Coronary artery (tissue), 2 donors: ENCODE results near the gene KCNQ5.
"Not testable (repeated sequence)": the region's sequence is repeated elsewhere in the genome, so short reads cannot be mapped to it uniquely, and the experiment has no call there.

ENCODE experiments used
- DNase-seq: peaks from one replicate; pipeline ENCODE4 v3.0.0-alpha.2; 2017; ENCODE audit warnings: low spot score
- H3K27ac ChIP-seq, 2 donors: fragments of 200-600 bp; sonication (generic); one replicate each; pipeline ENCODE4 v1.5.1; 2016 to 2019
- H3K4me3 ChIP-seq: fragments of 200-600 bp; sonication (generic); 2 replicates; pipeline ENCODE4 v1.5.1; 2016; ENCODE audit warnings: mild to moderate bottlenecking, moderate library complexity
- TF ChIP-seq, protein P1 (sequence below): fragments of 200-600 bp; sonication (generic); IDR thresholded peaks from one replicate; pipeline ENCODE4 v1.5.1; 2019; ENCODE audit warnings: antibody characterized with exemption

Gene KCNQ5

DNA sequence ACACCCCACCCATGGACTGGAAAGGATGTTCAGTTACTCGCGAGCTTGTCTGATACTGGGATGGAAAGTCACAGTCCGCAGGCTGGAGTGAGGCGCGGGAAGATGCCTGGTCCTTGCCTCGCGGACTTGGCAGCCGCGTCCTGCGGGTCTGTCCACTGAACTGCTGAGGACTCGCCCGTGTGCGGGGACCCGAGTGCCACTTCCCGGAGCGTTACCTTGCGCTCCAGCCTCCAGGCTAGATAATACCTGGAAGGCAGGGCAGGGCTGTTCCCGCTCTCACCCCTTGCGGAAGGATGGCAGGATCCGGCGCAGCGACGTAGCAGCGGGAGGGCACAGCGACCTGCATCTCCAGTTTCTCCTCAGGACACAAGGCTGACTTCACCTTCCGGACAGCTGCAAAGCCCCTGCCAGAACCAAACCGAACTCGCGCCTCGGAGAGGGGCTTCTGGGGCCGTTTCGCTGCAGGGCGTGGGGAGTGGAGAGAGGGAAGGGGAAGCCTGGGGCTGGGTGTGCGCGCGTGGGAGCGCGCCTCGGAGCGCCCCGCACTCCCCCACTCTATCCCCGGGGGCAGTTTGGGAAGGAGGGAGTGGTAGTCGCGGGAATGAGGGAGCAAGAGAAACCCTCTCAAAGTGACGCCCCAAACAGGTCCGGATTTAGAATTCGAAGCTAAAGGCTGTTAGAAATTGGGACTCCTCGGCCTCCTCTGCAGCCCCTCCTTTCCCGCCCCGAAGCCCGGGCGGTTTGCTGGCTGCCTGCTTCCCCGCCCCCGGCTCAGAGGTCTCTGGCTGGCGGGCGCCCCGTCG, at the start of gene KCNQ5:
TSS of gene KCNQ5 (plus strand) at position 774 of the 803 bp plus-strand sequence.
- peak; percentile 75 for DNase-seq
- H3K4me3 ChIP-seq = peak within 1 kb of the TSS; percentile 89
- peak within 1 kb of the TSS; percentile 66 to 80 for H3K27ac ChIP-seq
- TF ChIP-seq, protein P1, sequence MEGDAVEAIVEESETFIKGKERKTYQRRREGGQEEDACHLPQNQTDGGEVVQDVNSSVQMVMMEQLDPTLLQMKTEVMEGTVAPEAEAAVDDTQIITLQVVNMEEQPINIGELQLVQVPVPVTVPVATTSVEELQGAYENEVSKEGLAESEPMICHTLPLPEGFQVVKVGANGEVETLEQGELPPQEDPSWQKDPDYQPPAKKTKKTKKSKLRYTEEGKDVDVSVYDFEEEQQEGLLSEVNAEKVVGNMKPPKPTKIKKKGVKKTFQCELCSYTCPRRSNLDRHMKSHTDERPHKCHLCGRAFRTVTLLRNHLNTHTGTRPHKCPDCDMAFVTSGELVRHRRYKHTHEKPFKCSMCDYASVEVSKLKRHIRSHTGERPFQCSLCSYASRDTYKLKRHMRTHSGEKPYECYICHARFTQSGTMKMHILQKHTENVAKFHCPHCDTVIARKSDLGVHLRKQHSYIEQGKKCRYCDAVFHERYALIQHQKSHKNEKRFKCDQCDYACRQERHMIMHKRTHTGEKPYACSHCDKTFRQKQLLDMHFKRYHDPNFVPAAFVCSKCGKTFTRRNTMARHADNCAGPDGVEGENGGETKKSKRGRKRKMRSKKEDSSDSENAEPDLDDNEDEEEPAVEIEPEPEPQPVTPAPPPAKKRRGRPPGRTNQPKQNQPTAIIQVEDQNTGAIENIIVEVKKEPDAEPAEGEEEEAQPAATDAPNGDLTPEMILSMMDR = no peak

DNA sequence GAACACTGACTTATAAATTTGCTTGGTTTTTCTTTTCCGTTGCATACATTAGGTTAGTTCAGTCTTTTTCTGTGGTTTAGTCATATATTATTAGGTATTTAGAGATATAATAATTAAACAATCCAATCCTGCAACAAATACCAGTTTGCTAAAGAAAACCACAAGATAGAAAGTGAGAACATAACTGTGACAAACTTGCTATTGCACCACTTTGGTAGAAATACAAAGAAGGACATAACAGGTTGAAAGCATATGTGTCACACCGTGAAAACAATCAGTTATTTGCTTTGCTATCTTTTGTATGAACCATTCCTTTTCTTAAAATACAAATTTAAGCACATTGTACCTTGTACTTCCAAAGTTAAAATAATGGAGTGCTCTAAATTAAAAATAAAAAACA, 42.0 kb upstream of the KCNQ5 start:
- no peak for DNase-seq
- H3K4me3 ChIP-seq = no peak overlapping the region
- TF ChIP-seq, protein P1 = no peak

DNA sequence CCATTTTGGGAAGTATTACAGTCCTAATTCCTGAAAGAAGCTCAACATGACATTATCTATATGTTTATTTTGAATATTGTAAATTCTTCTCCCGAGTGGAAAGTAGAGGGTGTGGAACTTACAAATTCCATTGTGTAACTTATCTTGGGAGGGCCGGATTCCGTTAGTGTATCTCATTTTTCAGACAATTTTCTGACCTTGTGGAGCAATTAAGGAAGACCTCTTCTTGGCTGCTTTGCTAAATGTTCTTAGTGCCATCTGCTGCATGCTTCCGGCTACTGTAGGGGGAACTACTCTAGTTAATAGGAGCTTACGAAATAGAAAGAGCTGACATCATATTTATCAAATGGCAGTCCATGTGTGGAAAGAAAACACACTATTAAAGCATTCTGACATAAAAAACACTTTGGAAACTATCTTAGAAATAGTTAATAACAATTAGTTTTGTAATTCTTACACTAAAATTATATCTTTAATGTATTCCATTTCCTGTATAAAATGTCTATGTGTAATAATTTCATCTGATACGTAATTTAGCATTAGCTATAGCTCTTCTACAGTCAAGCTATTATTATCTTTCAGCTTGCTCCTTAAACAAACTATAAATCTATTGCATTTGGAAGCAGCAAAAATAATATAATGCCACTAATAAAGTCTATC, 41.5 kb upstream of the KCNQ5 start:
- Histone ChIP-seq H3K4me3 (no peak overlapping the region), H3K27ac (no peak overlapping the region)
- TF ChIP-seq, protein P1 = no peak
- no peak for DNase-seq

More for the DNA sequence above, 42.0 kb upstream of the KCNQ5 start:
- no peak overlapping the region for H3K27ac ChIP-seq

DNA sequence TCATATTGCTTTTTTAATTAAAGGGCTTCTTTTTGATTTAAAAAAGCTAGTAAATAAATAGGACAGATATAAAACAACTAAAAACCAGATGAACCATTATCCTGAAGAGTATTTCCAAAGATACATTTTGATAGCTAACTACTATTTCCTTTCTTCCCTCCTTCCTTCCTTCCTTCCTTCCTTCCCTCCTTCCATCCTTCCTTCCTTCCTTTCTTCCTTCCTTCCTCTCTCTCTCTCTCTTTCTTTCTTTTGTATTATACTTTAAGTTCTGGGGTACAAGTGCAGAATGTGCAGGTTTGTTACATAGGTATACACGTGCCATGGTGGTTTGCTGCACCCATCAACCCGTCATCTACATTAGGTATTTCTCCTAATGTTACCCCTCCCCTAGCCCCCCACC, 40.9 kb upstream of the KCNQ5 start:
- not testable (repeated sequence) for H3K27ac ChIP-seq, H3K4me3 ChIP-seq, DNase-seq

DNA sequence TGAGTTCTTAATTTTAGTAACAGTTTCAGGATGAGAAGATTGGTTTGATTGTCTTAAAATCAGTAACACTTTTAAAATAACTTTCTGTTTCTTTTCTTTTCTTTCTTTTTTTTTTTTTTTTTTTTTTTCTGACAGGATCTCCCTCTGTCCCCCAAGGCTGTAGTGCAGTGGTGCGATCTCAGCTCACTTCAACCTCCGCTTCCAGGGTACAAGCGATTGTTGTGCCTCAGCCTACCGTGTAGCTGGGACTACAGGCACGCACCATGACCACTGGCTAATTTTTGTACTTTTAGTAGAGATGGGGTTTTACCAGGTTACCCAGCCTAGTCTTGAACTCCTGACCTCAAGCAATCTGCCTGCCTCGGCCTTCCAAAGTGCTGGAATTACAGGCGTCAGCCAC, 33.7 kb upstream of the KCNQ5 start:
- TF ChIP-seq, protein P1 = no peak
- Histone ChIP-seq H3K27ac (no peak overlapping the region), H3K4me3 (no peak overlapping the region)
- DNase-seq = no peak

DNA sequence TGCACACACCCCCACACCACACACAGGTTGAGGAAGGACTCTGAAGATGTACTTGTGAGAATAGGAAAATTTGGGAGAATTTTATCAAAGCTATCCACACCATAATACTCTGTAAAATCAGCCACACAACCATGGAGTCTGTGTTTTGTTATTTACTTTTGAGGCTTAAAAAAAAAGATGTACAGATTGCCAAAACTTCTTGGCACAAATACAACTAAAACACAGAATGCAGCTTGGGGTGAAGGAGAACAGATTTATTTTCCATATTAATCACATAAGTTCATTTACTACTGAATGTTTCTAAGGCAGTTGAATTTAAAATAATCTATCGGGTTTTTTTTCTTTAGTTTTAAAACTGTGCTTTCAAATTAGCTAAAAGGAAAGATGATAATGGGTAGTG, 32.8 kb upstream of the KCNQ5 start:
- Histone ChIP-seq H3K4me3 (no peak overlapping the region), H3K27ac (no peak overlapping the region)
- no peak for DNase-seq
- TF ChIP-seq, protein P1 = no peak

DNA sequence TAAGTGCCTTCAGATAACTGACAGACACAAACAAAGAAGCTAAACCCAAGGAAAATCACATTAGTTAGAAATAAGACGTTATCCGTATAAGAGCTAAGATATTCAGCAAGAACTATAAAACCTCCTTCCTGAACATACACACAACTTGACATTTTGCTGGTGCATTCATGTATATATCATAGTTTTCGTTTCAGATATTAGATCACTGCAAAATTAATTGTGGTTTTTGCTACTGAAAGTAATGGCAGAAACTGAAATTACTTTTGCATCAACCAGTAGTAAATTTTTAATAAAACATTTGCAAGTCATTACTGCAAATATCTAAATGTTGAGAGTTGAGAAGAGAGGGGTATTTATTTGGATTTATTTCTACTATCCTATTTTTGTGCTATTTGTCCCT, 26.1 kb upstream of the KCNQ5 start:
- Histone ChIP-seq H3K4me3 (no peak overlapping the region), H3K27ac (no peak overlapping the region)
- TF ChIP-seq, protein P1 = no peak
- no peak for DNase-seq
